Smooth muscle cell of the umbilical artery (primary cell): ENCODE data around the gene RASSF3. TPM values are rescaled to one million over a fixed set of nuclear protein-coding genes. Genes with fewer than 3 reads are reported as not detected.

Source experiments
- total RNA-seq: library from RNA; depleted of rRNA; stranded (reverse); fragments of >200 nt; gene quantifications from 2 replicates; pipeline ENCODE4 v1.2.3, GENCODE V29; 2014

Gene RASSF3
- total RNA-seq: 14.3 and 32.2 TPM in 2 replicates

DNA sequence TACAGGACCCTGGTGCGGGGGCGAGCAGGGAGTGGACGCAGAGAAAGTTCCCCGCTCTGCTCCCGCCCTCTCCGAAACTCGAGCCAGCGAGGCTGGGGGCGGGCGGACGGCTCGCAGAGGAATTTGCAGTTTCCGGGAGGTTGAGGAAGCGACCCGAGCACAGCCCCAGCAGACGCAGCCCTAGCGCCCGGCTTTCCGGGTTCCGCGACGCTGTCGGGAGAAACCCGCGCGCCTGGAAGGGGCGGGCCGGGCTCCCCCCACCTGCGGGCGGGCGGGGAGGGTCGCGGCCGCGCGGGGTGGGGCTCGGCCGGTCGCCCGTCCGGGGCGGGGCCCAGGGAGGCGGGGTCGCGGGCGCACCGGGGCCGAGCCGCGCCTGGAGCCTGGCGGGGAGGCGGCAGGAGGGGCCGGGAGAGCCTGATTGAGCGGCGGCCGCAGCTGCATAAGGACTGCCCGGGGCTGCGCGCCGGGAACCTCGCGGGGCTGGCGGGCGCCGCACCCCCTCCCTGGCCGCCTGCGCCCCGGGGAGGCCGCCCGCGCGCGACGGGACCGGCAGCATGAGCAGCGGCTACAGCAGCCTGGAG, at the start of gene RASSF3:
Gene RASSF3, plus strand, starts transcription at position 417 of the 581 bp plus-strand sequence. Its CDS starts 138 bp downstream, at position 555.

Other genes starting within 250 kb of the RASSF3 start
- gene C12orf56, start 219.7 kb upstream of the RASSF3 start, total RNA-seq: 0.30 and 1.8 TPM in 2 replicates
- gene XPOT, start 206.1 kb upstream of the RASSF3 start, total RNA-seq: 164 and 175 TPM in 2 replicates
- 42.2 and 43.7 TPM in 2 replicates for gene TBK1, start 158.4 kb upstream of the RASSF3 start, total RNA-seq
- gene GNS, start 148.9 kb downstream of the RASSF3 start, total RNA-seq: 259 and 320 TPM in 2 replicates
- gene TBC1D30, start 214.2 kb downstream of the RASSF3 start, total RNA-seq: 0.30 and 0.42 TPM in 2 replicates